LNCAP (cell line): ENCODE results near the gene MAP4K3.

Source experiments
- TF ChIP-seq, protein P1 (sequence below): fragments of 450-650 bp; IDR thresholded peaks from 2 replicates; pipeline ENCODE4 v1.5.1; 2017; ENCODE audit warnings: mild to moderate bottlenecking

The MAP4K3 gene

DNA sequence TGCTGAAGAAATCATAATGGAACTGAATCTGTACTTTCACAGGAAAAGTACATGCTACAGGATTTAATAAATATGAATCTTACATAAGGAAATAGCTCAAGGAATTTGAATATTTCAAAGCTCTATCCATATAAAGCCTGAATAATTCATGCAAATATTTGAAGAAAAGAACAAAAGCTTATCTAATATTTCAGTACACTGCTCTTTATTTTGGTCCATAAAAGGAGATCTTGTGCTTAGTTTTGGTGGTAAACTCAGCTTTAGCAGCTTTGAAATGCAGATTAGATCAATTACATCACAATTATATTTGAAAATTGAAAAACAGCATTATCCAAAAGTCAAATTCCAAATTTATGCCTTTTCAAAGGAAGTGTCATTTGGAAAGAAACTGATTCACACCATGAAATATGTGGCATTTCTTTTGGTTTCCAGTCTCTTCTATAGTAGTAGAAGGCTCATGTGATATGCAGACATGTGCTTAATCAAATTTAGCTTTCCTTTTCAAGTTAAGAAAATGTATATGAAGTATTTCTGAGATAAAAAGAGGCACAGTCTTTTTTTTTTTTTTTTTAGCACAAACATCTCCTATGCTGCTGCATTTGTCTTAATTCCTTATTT is 42.1 kb upstream of the MAP4K3 start:
- TF ChIP-seq, protein P1, sequence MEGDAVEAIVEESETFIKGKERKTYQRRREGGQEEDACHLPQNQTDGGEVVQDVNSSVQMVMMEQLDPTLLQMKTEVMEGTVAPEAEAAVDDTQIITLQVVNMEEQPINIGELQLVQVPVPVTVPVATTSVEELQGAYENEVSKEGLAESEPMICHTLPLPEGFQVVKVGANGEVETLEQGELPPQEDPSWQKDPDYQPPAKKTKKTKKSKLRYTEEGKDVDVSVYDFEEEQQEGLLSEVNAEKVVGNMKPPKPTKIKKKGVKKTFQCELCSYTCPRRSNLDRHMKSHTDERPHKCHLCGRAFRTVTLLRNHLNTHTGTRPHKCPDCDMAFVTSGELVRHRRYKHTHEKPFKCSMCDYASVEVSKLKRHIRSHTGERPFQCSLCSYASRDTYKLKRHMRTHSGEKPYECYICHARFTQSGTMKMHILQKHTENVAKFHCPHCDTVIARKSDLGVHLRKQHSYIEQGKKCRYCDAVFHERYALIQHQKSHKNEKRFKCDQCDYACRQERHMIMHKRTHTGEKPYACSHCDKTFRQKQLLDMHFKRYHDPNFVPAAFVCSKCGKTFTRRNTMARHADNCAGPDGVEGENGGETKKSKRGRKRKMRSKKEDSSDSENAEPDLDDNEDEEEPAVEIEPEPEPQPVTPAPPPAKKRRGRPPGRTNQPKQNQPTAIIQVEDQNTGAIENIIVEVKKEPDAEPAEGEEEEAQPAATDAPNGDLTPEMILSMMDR, result no peak

DNA sequence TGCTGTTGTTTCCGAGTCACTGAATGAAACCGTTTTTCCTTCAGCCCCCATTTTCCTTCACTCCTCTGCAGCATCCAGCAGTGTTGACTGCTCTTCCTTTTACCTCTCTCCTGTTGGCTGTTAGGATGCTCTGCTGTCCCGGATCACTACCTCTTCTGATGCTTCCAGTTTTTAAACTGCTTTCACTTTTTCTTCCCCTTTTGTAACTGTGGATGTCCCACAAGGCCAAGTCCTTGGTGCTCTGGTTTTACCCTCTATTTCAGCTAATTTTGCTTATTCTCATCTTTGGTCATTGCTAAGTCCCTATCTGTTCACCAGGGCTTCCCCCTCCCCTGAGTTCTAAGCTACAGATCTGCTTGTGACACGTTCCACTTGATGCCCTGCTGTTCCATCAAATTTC is 39.4 kb upstream of the MAP4K3 start:
- TF ChIP-seq, protein P1, result no peak

DNA sequence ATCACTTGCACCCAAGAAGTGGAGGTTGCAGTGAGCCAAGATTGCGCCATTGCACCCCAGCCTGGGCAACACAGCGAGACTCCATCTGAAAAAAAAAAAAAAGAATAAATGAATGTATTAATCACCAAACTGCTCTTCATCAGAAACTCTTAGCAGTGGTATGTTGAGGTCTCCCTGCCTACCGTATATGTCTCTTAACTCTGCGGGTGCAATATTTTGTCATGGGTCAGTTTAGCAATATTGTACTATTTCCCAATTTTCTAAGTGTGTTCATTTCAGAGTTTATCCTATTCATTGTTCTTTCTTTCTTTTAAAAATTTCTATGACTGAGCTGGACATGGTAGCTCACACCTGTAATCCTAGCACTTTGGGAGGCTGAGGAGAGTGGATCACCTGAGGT is 37.9 kb upstream of the MAP4K3 start:
- TF ChIP-seq, protein P1, result no peak

DNA sequence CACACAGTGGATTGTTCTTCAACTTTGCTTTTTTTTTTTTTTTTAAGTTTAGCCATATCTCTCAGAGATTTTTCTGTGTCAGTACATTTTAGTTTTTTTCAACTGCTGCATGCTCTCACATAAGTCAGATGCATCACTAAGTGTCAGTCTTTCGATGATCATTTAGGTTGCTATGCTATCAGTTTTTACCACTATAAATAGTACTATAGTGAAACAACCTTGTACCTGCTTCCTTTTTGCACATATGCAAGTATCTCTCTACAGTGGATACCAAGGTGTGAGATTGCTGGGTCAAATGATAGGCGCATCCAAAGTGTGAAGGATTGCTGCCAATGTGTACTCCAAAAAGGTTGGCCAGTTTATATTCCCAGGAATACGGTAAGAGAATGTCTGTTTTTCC is 33.5 kb upstream of the MAP4K3 start:
- TF ChIP-seq, protein P1, result no peak

DNA sequence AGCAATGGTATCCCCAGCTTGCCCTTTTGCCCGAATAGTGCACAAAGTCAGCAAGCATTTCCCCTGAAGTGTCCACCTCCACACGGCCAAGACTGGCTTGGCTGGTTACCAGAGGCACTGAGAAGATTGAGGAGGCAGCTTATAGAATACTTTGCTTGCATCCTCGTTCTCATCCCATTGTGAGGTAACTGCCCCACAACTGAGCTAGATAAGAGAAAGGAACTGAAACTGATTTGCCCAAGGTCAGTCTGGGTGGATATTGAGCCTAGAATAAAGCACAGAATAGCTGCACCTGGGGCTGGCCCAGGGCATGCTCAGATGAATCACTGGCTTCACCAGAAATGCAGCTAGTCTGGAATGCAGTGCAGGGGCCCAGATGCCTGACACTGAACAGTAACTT is 32.7 kb upstream of the MAP4K3 start:
- TF ChIP-seq, protein P1, result no peak

DNA sequence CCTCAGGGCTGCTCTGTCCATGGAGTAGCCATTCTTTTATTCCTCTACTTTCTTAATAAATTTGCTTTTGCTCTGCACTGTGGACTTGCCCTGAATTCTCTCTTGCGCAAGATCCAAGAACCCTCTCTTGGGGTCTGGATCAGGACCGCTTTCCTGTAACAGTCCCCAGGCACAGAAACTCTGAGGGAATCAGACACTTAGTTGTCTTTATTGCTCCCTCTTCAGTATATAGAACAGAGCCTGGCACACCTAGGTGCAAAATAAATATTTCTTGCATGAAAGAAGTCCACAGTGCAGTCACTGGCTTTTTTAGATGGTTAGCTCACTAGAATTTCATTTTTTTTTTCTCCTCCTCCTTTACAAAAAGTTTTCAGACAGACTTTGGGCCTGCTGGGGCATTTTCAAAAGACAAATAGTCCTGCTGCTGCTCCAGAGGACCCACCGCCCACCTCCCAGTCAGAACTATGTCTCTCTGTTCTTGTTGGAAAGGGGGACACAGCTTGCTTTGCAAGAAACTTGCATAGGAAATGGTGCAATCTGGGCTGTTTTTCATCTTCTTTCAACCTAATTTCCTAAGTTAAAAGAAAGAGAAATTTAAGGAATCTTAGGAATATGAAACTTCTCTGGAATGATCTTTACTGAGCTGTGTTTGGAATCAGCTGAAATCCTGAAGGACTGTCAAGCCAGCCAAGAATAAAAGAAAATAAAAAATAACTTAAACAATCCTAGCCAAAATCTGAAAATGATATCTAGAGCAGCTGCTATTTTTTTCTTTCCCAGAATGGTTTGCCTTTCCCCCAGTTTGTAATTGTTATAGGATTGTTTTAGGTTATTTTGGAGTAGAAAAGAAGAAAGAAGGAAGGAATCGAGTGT is 31.7 kb upstream of the MAP4K3 start:
- TF ChIP-seq, protein P1, result no peak

DNA sequence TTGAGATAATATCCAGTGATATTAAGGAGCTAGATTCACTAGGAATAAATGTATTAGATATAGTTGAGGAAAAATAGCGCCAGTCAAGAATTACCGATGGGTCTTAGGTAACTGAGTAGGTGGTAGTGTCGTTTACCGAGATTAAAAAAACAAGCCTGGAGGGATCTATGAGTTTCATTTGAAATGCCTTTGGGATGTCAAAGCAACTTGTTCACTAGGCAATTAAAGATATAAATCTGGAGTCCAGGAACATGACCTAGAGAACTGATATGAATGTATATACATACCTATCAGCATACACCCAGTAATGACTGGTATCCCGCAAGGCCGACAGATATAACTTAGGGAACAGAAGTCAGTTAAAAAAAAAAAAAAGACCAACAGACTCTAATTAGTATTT is 29.2 kb upstream of the MAP4K3 start:
- TF ChIP-seq, protein P1, result no peak
